ENCODE data around the gene LSM12.

LSM12 gene

DNA sequence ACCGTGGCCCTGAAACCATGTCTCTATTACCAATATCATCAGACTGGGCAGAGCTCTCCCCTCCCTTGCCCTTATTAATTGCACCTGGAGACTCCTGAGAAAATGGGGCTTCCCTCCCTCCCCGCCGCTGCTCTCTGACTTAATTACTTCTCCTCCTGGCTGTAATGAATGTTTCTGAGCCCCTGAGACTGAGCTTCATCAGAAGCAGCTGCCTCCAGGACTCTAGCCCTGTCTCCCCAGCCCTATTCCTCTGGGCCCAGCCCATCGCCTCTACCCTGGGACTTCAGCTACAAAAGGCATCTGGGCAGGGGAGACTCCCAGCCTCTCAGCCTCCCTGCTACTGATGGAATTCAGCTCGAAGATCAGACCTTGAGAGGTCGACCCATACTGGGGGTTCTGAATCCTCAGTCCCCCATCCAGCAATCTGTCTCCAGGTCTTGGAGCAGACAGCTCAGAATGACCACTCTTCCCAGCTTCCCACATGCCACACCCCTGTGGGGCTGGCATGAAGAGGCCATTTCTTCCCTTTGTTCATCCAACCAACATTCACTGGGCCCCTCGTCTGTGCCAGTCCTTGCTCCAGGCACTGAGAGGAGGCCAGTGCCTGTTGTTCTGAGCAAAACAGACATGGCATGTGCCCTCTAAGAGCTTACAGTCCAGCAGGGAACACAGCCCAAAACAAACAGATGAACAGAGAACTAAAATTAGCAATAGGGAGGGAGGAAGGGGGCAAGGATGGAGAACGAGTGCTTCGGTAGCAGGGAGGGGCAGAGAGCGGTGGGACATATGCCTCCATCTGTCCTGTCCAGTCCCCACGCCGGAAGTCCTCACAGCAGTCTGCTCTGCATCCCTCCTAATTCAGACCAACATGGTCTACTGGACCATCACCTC lies 79.1 kb downstream of the LSM12 start:
- DNase-seq (ENCODE audit: low read depth in 2 of 2, low spot score in 1 of 2): no peak

DNA sequence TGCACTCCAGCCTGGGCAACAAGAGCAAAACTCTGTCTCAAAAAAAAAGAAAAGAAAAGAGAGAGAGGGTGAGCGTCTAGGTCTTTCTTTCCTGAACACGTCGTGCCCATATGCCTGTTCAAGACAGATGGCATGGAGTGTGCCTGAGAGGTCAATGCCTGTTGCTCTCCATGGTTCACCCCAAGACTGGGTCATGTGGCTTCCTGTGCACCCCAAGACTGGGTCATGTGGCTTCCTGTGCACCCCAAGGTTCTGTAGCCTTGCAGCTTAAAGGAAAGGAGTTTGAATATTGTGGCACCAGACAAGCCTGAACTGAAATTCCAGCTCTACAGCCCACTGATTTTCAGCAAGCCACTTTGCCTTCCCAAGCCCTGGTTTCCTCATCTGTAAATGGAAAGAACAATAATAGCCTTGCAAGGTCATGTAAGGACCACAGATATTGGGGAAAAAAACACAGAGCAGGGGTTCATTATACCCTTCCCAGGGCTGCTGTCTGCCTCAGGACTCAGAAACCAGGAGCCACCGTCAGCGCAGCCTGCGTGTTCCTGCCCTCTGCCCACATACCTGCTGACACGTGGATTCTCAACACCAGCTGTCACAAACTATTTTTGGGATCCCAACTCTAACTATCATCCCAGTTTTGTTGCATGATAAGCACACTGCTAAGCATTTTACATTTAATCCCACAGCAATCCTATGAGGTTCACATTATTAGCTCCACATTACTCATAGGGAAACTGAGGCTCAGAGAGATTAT lies 80.1 kb downstream of the LSM12 start:
- no peak for DNase-seq (ENCODE audit: low read depth in 2 of 2, low spot score in 1 of 2)

DNA sequence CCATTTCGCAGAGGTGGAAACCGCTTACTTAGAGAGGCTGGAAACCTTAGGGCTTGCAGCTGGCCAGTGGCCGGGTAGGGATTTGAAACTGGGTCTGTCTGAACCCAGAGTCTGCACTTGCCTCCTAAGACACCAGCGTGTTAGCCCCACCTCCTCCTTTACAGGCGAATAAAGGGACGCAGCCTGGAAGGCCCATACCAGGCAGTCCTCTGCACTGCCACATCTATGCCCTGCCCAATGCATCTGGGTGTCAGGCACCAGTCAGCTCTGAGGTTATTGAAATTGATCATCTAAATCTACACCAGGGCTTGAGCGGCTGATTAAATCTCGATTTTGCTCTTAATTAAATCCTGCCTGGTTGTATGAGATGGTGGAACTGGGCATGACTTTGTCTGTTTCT lies 82.0 kb downstream of the LSM12 start:
- DNase-seq (ENCODE audit: low read depth in 2 of 2, low spot score in 1 of 2): no peak
